MCF 10A (cell line): ENCODE results near the gene AFF4. TPM values are rescaled to one million over a fixed set of nuclear protein-coding genes. Genes with fewer than 3 reads are reported as not detected.
A peak's percentile ranks its signal among the peaks of the same experiment; 100 is the strongest.
"Not testable (repeated sequence)": the region's sequence is repeated elsewhere in the genome, so short reads cannot be mapped to it uniquely, and the experiment has no call there.

Experiments
- BruUV-seq: library from RNA; stranded (reverse); fragments of 400-500 nt; replicated peaks from 2 replicates; lab custom pipeline; 2021; lab: Mats Ljungman, UMichigan
- CTCF ChIA-PET: fragments of 300-600 bp; sonication (Branson Sonifier 250); formaldehyde crosslinking; extraction: SDS; loops from one replicate; lab custom pipeline; 2021; ENCODE audit warnings: antibody characterized with exemption, inconsistent platforms; lab: Yijun Ruan, JAX
- POLR2A ChIA-PET: fragments of 300-600, 350-650 bp; sonication (Branson Sonifier 250); formaldehyde crosslinking; extraction: SDS; loops from one replicate; lab custom pipeline; 2020; ENCODE audit warnings: antibody characterized with exemption, inconsistent platforms; lab: Yijun Ruan, JAX
- DNase-seq: peaks from one replicate; pipeline ENCODE4 v3.0.0-alpha.2; 2018; ENCODE audit not compliant: unreplicated experiment
- H3K27ac Mint-ChIP-seq: one replicate; pipeline ENCODE4 v1.8.0; 2022; ENCODE audit warnings: mild to moderate bottlenecking, low read depth, mixed read lengths; ENCODE audit not compliant: unreplicated experiment
- H3K27me3 Mint-ChIP-seq: one replicate; pipeline ENCODE4 v1.8.0; 2022; ENCODE audit warnings: mixed read lengths; ENCODE audit not compliant: insufficient read depth, unreplicated experiment
- H3K36me3 Mint-ChIP-seq: one replicate; pipeline ENCODE4 v1.8.0; 2022; ENCODE audit warnings: mild to moderate bottlenecking, moderate library complexity, mixed read lengths; ENCODE audit not compliant: insufficient read depth, unreplicated experiment
- H3K4me1 Mint-ChIP-seq: one replicate; pipeline ENCODE4 v1.8.0; 2022; ENCODE audit warnings: mixed read lengths; ENCODE audit not compliant: insufficient read depth, unreplicated experiment
- H3K4me3 Mint-ChIP-seq: one replicate; pipeline ENCODE4 v1.8.0; 2022; ENCODE audit warnings: mild to moderate bottlenecking, moderate library complexity, mixed read lengths; ENCODE audit not compliant: unreplicated experiment
- H3K9me3 Mint-ChIP-seq: one replicate; pipeline ENCODE4 v1.8.0; 2022; ENCODE audit warnings: mixed read lengths; ENCODE audit not compliant: unreplicated experiment
- CTCF ChIP-seq: fragments of 200-600 bp; IDR thresholded peaks from one replicate; pipeline ENCODE4 v1.8.0; 2022; ENCODE audit warnings: antibody characterized with exemption, mild to moderate bottlenecking; ENCODE audit not compliant: unreplicated experiment
- intact Hi-C: fragments of 100-400 bp; cut with micrococcal nuclease; formaldehyde crosslinking; loops from 2 replicates; pipeline ENCODE4 v1.14.1; 2022
- total RNA-seq: library from RNA; stranded (reverse); gene quantifications from 2 replicates; pipeline ENCODE4 v1.2.3, GENCODE V29; 2022

The AFF4 gene
- total RNA-seq, 1 experiment from 2014 or later: 206 TPM

GRCh38 chr5:132981288-132981687, 17.9 kb upstream of the AFF4 start:
- ChIA-PET CTCF (no interaction called here), POLR2A (interaction anchor here (0.6 kb wide), 2 partner anchors 43 to 613 kb away, joined by 3 to 4 read pairs; no protein-coding TSS in a partner anchor)
- intact Hi-C loops: no loop called here
- DNase-seq: no peak
- H3K9me3 Mint-ChIP-seq: no peaks in the 10 kb centered on the region
- H3K36me3 Mint-ChIP-seq: peaks cover 15% of the 10 kb centered on the region
- peaks cover 6% of the 10 kb centered on the region for H3K4me1 Mint-ChIP-seq
- no TSS peak for BruUV-seq
- no peaks in the 10 kb centered on the region for H3K27me3 Mint-ChIP-seq
- no peak overlapping the region for H3K4me3 Mint-ChIP-seq
- no peak overlapping the region for H3K27ac Mint-ChIP-seq
- TF ChIP-seq CTCF: no peak

- peaks cover 15% of the 10 kb centered on the region for H3K36me3 Mint-ChIP-seq
- no peak overlapping the region for H3K27ac Mint-ChIP-seq
- CTCF ChIA-PET: no interaction called here
- peaks cover 6% of the 10 kb centered on the region for H3K4me1 Mint-ChIP-seq
- intact Hi-C loops: no loop called here
- no peaks in the 10 kb centered on the region for H3K27me3 Mint-ChIP-seq
- no peaks in the 10 kb centered on the region for H3K9me3 Mint-ChIP-seq
- no peak for TF ChIP-seq CTCF
- H3K4me3 Mint-ChIP-seq: no peak overlapping the region
- DNase-seq: no peak
- BruUV-seq: no TSS peak
- POLR2A ChIA-PET: interaction anchor here (0.6 to 2.0 kb wide), 4 partner anchors 12 to 114 kb away, joined by 3 to 11 read pairs (median 4); partner anchors contain the start of gene AFF4
These were observed 16.5 kb upstream of the AFF4 start for GRCh38 chr5:132979976-132980375.

GRCh38 chr5:132979367-132979940, 16.0 kb upstream of the AFF4 start:
- Mint-ChIP-seq H3K4me1 (peaks cover 6% of the 10 kb centered on the region), H3K27ac (no peak overlapping the region), H3K4me3 (no peak overlapping the region), H3K9me3 (no peaks in the 10 kb centered on the region), H3K27me3 (no peaks in the 10 kb centered on the region), H3K36me3 (peaks cover 15% of the 10 kb centered on the region)
- DNase-seq: peak; percentile 73
- CTCF ChIA-PET: no interaction called here
- intact Hi-C loops: no loop called here
- no peak for TF ChIP-seq CTCF
- BruUV-seq: no TSS peak
- POLR2A ChIA-PET: interaction anchor here (0.6 to 2.0 kb wide), 5 partner anchors 11 to 284 kb away, joined by 3 to 11 read pairs (median 3); partner anchors contain the start of gene AFF4

GRCh38 chr5:132976852-132977251, 13.4 kb upstream of the AFF4 start:
- Mint-ChIP-seq H3K27ac (no peak overlapping the region), H3K4me1 (peaks cover 6% of the 10 kb centered on the region), H3K27me3 (no peaks in the 10 kb centered on the region), H3K4me3 (no peak overlapping the region), H3K36me3 (peaks cover 15% of the 10 kb centered on the region), H3K9me3 (no peaks in the 10 kb centered on the region)
- CTCF ChIA-PET: interaction anchor here (0.6 to 1.0 kb wide), 2 partner anchors 77 to 147 kb away, joined by 4 read pairs; no protein-coding TSS in a partner anchor
- TF ChIP-seq CTCF: no peak
- DNase-seq: no peak
- POLR2A ChIA-PET: interaction anchor here (0.6 to 3.8 kb wide), 2 partner anchors 14 to 1475 kb away, joined by 3 to 35 read pairs; partner anchors contain the start of gene AFF4
- no TSS peak for BruUV-seq
- intact Hi-C loops: no loop called here

GRCh38 chr5:132972436-132972828, 9.0 kb upstream of the AFF4 start:
- BruUV-seq, H3K9me3 Mint-ChIP-seq, H3K27ac Mint-ChIP-seq, DNase-seq, H3K27me3 Mint-ChIP-seq, intact Hi-C loops, H3K4me3 Mint-ChIP-seq, H3K4me1 Mint-ChIP-seq: not testable (repeated sequence)
- peaks cover 14% of the 10 kb centered on the region for H3K36me3 Mint-ChIP-seq
- ChIA-PET CTCF (interaction anchor here (0.7 kb wide), 1 partner anchor 150 kb away, joined by 4 read pairs; no protein-coding TSS in a partner anchor), POLR2A (interaction anchor here (1.3 to 2.0 kb wide), 3 partner anchors 9 to 79 kb away, joined by 3 to 8 read pairs (median 4); partner anchors contain the start of genes AFF4 and HSPA4)
